Measurements from ENCODE around the gene C2CD2L.

GRCh38 chr11:119067371-119068222, 39.5 kb upstream of the C2CD2L start, which contains the start of gene VPS11:
- TF ChIP-seq, protein P1, sequence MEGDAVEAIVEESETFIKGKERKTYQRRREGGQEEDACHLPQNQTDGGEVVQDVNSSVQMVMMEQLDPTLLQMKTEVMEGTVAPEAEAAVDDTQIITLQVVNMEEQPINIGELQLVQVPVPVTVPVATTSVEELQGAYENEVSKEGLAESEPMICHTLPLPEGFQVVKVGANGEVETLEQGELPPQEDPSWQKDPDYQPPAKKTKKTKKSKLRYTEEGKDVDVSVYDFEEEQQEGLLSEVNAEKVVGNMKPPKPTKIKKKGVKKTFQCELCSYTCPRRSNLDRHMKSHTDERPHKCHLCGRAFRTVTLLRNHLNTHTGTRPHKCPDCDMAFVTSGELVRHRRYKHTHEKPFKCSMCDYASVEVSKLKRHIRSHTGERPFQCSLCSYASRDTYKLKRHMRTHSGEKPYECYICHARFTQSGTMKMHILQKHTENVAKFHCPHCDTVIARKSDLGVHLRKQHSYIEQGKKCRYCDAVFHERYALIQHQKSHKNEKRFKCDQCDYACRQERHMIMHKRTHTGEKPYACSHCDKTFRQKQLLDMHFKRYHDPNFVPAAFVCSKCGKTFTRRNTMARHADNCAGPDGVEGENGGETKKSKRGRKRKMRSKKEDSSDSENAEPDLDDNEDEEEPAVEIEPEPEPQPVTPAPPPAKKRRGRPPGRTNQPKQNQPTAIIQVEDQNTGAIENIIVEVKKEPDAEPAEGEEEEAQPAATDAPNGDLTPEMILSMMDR (conservative IDR thresholded peaks at IDR 0.05): 0 out of 2 replicates have a peak, but pooled peaks have one; percentile 14
- no peak for TF ChIP-seq EZH2 (IDR thresholded peaks at IDR 0.05; ENCODE audit: low read depth)

Data from PC-9 (cell line).